Measurements from ENCODE around the gene STAC3.

- TF ChIP-seq CTCF (IDR thresholded peaks at IDR 0.05) (no peak), POLR2A (IDR thresholded peaks at IDR 0.05) (no peak)
Observed at GRCh38 chr12:57222286-57223190, 28.4 kb downstream of the STAC3 start.

Data from body of pancreas (tissue), 4 donors.